WERI-Rb-1 (cell line): ENCODE data around the gene ITPR2.

ENCODE experiments used
- DNase-seq: peaks from one replicate; pipeline ENCODE4 v3.0.0-alpha.2; 2020
- H3K27ac ChIP-seq: fragments of 250-450 bp; sonication (Bioruptor Pico); 2 replicates; pipeline ENCODE4 v1.5.1; 2020; ENCODE audit warnings: mild to moderate bottlenecking, moderate library complexity
- H3K27me3 ChIP-seq: fragments of 250-450 bp; sonication (Bioruptor Pico); 2 replicates; pipeline ENCODE4 v1.5.1; 2021; ENCODE audit warnings: mild to moderate bottlenecking, low read depth, moderate library complexity; ENCODE audit not compliant: insufficient read depth, severe bottlenecking
- H3K36me3 ChIP-seq: fragments of 250-450 bp; sonication (Bioruptor Pico); 2 replicates; pipeline ENCODE4 v1.5.1; 2020; ENCODE audit warnings: mild to moderate bottlenecking, moderate library complexity
- H3K4me3 ChIP-seq: 2 replicates; pipeline ENCODE4 v1.5.1; 2011; ENCODE audit warnings: low read depth, mild to moderate bottlenecking, control low read depth, low read length
- H3K9me3 ChIP-seq: fragments of 250-450 bp; sonication (Bioruptor Pico); 2 replicates; pipeline ENCODE4 v1.5.1; 2021; ENCODE audit warnings: mild to moderate bottlenecking, moderate library complexity; ENCODE audit not compliant: severe bottlenecking
- TF ChIP-seq, protein P1 (sequence below): IDR thresholded peaks from 2 replicates; pipeline ENCODE4 v1.5.1; 2011; ENCODE audit warnings: low read depth, mild to moderate bottlenecking, control low read depth, inconsistent platforms, low read length

The ITPR2 gene

DNA sequence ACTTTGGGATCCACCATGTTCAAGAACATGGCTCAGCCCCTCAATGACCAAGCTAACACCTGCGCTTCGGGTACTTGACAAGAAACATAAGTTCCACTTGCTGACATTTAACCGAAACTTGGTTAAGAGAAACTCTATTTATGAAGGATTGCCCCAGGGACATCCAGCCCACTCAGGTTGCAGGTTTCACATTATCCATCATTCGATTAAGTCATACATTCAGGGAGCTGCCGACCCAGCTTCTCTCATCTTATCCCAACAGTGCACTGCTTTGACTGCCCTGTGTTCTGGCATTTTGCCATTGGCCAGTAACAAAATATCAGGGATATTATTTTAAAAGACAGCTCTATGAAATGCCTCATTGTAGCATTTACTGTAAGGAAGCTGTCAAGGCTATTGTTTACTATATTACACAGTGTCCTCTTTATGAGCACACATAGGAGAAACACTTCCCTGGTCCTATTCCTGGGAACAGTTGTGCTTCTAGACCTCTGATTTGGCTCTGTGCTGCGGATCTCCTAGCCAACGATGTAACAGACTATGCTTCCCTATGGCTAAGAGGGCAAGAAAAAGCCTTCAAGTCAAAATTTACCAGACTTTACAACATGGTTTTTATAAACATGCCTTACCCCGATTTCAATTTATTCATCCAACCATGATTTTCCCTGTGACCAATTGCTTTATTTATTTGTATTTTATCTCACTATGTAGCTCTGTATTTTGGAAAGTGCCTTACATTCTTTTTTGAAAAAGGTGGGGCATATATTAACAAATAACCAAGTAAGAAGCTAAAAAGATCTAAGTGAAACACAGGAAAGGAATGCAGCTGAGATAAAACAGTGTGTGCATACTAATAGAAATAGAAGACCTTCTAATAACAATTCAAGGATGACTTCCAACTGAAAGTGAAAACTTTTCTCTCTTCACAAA, 109.3 kb downstream of the ITPR2 start:
- Histone ChIP-seq H3K27ac (no peak overlapping the region), H3K27me3 (no peaks in the 10 kb centered on the region), H3K9me3 (no peaks in the 10 kb centered on the region), H3K36me3 (no peaks in the 10 kb centered on the region), H3K4me3 (no peak overlapping the region)
- TF ChIP-seq, protein P1, sequence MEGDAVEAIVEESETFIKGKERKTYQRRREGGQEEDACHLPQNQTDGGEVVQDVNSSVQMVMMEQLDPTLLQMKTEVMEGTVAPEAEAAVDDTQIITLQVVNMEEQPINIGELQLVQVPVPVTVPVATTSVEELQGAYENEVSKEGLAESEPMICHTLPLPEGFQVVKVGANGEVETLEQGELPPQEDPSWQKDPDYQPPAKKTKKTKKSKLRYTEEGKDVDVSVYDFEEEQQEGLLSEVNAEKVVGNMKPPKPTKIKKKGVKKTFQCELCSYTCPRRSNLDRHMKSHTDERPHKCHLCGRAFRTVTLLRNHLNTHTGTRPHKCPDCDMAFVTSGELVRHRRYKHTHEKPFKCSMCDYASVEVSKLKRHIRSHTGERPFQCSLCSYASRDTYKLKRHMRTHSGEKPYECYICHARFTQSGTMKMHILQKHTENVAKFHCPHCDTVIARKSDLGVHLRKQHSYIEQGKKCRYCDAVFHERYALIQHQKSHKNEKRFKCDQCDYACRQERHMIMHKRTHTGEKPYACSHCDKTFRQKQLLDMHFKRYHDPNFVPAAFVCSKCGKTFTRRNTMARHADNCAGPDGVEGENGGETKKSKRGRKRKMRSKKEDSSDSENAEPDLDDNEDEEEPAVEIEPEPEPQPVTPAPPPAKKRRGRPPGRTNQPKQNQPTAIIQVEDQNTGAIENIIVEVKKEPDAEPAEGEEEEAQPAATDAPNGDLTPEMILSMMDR: no peak
- no peak for DNase-seq

- TF ChIP-seq, protein P1: no peak
- no peaks in the 10 kb centered on the region for H3K27me3 ChIP-seq
- H3K4me3 ChIP-seq: no peak overlapping the region
- H3K36me3 ChIP-seq: no peaks in the 10 kb centered on the region
- DNase-seq: no peak
- no peaks in the 10 kb centered on the region for H3K9me3 ChIP-seq
- no peak overlapping the region for H3K27ac ChIP-seq
Measured at GRCh38 chr12:26721800-26722199, 111.2 kb downstream of the ITPR2 start.

- no peak overlapping the region for H3K4me3 ChIP-seq
- H3K27me3 ChIP-seq: no peaks in the 10 kb centered on the region
- no peaks in the 10 kb centered on the region for H3K9me3 ChIP-seq
- DNase-seq: no peak
- H3K27ac ChIP-seq: no peak overlapping the region
- TF ChIP-seq, protein P1: no peak
- no peaks in the 10 kb centered on the region for H3K36me3 ChIP-seq
Measured at GRCh38 chr12:26719852-26720251, 113.1 kb downstream of the ITPR2 start.

- H3K9me3 ChIP-seq: no peaks in the 10 kb centered on the region
- H3K27ac ChIP-seq: no peak overlapping the region
- TF ChIP-seq, protein P1: no peak
Measured at GRCh38 chr12:26717757-26718156, 115.2 kb downstream of the ITPR2 start.

GRCh38 chr12:26715232-26715631, 117.8 kb downstream of the ITPR2 start:
- TF ChIP-seq, protein P1: no peak
- Histone ChIP-seq H3K27me3 (no peaks in the 10 kb centered on the region), H3K27ac (no peak overlapping the region), H3K36me3 (no peaks in the 10 kb centered on the region), H3K9me3 (no peaks in the 10 kb centered on the region), H3K4me3 (no peak overlapping the region)
- no peak for DNase-seq

More at GRCh38 chr12:26717757-26718156, 115.2 kb downstream of the ITPR2 start:
- DNase-seq: no peak
- Histone ChIP-seq H3K36me3 (no peaks in the 10 kb centered on the region), H3K27me3 (no peaks in the 10 kb centered on the region), H3K4me3 (no peak overlapping the region)
